Measurements from ENCODE around the gene OR5B2. TPM values are rescaled to one million over a fixed set of nuclear protein-coding genes. Genes with fewer than 3 reads are reported as not detected.

The OR5B2 gene
- total RNA-seq, 2 donors from 2014 or later = not detected

GRCh38 chr11:58392746-58393145 lies 35.2 kb downstream of the OR5B2 start:
- intact Hi-C loops (cut with DNase I) = no loop called here
- H3K4me3 ChIP-seq = no peak overlapping the region
- no peak for DNase-seq (ENCODE audit: low spot score)
- no peak overlapping the region for H3K27ac ChIP-seq
- H3K36me3 ChIP-seq = no peaks in the 10 kb centered on the region
- no peaks in the 10 kb centered on the region for H3K27me3 ChIP-seq (replicated peaks; ENCODE audit: insufficient read depth)
- no peaks in the 10 kb centered on the region for H3K9me3 ChIP-seq
- H3K4me1 ChIP-seq (replicated peaks) = peaks cover 4% of the 10 kb centered on the region
- TF ChIP-seq POLR2A (IDR thresholded peaks at IDR 0.05) (no peak), POLR2AphosphoS5 (IDR thresholded peaks at IDR 0.05) (peak; percentile 6), CTCF (IDR thresholded peaks at IDR 0.05) (no peak)
- WGBS = 34% methylated on average over 1 of the region's 1 CpG

GRCh38 chr11:58391879-58392278 lies 36.0 kb downstream of the OR5B2 start:
- intact Hi-C loops (cut with DNase I) = no loop called here
- TF ChIP-seq POLR2A (IDR thresholded peaks at IDR 0.05) (no peak), POLR2AphosphoS5 (IDR thresholded peaks at IDR 0.05) (no peak), CTCF (IDR thresholded peaks at IDR 0.05) (no peak)
- H3K4me3 ChIP-seq = no peak overlapping the region
- peaks cover 4% of the 10 kb centered on the region for H3K4me1 ChIP-seq (replicated peaks)
- no peak overlapping the region for H3K27ac ChIP-seq
- WGBS = 81% methylated on average over 1 of the region's 1 CpG
- H3K27me3 ChIP-seq (replicated peaks; ENCODE audit: insufficient read depth) = no peaks in the 10 kb centered on the region
- DNase-seq (ENCODE audit: low spot score) = no peak
- H3K9me3 ChIP-seq = no peaks in the 10 kb centered on the region
- no peaks in the 10 kb centered on the region for H3K36me3 ChIP-seq

GRCh38 chr11:58390551-58391063 lies 37.3 kb downstream of the OR5B2 start:
- intact Hi-C loops (cut with DNase I) = no loop called here
- WGBS = 89% methylated on average over 17 of the region's 18 CpGs
- H3K27ac ChIP-seq = no peak overlapping the region
- H3K4me3 ChIP-seq = no peak overlapping the region
- TF ChIP-seq POLR2A (IDR thresholded peaks at IDR 0.05) = no peak
- no peak for TF ChIP-seq POLR2AphosphoS5 (IDR thresholded peaks at IDR 0.05)
- no peak for TF ChIP-seq CTCF (IDR thresholded peaks at IDR 0.05)
- no peaks in the 10 kb centered on the region for H3K36me3 ChIP-seq
- DNase-seq (ENCODE audit: low spot score) = no peak
- H3K27me3 ChIP-seq (replicated peaks; ENCODE audit: insufficient read depth) = no peaks in the 10 kb centered on the region
- H3K9me3 ChIP-seq = no peaks in the 10 kb centered on the region
- peaks cover 4% of the 10 kb centered on the region for H3K4me1 ChIP-seq (replicated peaks)

Other genes with a start within 250 kb of the OR5B2 start
- gene OR9Q2, start 239.1 kb downstream of the OR5B2 start, total RNA-seq = under 1 TPM in 1 of 2 donors, not detected in 1; 0.34 TPM
- not detected for gene OR1S2, start 224.0 kb downstream of the OR5B2 start, total RNA-seq
- not detected for gene OR1S1, start 215.4 kb downstream of the OR5B2 start, total RNA-seq
- gene OR10Q1, start 199.2 kb downstream of the OR5B2 start, total RNA-seq = not detected
- not detected for gene OR10W1, start 159.9 kb downstream of the OR5B2 start, total RNA-seq
- not detected for gene OR5B17, start 69.1 kb downstream of the OR5B2 start, total RNA-seq
- not detected for gene OR5B3, start 21.2 kb downstream of the OR5B2 start, total RNA-seq
- gene OR5B12, start 14.1 kb upstream of the OR5B2 start, total RNA-seq = not detected
- not detected for gene OR5B21, start 80.0 kb upstream of the OR5B2 start, total RNA-seq
- gene LPXN, start 147.7 kb upstream of the OR5B2 start, total RNA-seq = 1 to 10 TPM; 5.4 to 9.4 TPM
- gene ZFP91, start 150.9 kb upstream of the OR5B2 start, total RNA-seq = 10 to 100 TPM; 34.0 to 70.7 TPM
- gene CNTF, start 194.5 kb upstream of the OR5B2 start, total RNA-seq = under 1 TPM in 1 of 2 donors, not detected in 1; 0.74 TPM